OCI-LY1 (cell line): ENCODE measurements around the gene FCHO1.

Experiments
- H2AFZ ChIP-seq: fragments of 200-600 bp; sonication (generic), shearing (Covaris generic); 2 replicates; pipeline ENCODE4 v1.6.0; 2014; ENCODE audit warnings: antibody characterized with exemption, mild to moderate bottlenecking, low read length
- H3F3A ChIP-seq: fragments of 200-600 bp; sonication (generic), shearing (Covaris generic); 2 replicates; pipeline ENCODE4 v1.6.0; 2014; ENCODE audit warnings: mild to moderate bottlenecking, antibody characterized with exemption, low read length, moderate library complexity; ENCODE audit not compliant: insufficient read depth
- H3K27ac ChIP-seq: fragments of 200-600 bp; sonication (generic); 2 replicates; pipeline ENCODE4 v1.5.1; 2014; ENCODE audit warnings: low read length, mixed run types, mild to moderate bottlenecking, low read depth; ENCODE audit not compliant: poor library complexity, severe bottlenecking
- H3K27me3 ChIP-seq: fragments of 200-600 bp; sonication (generic); 2 replicates; pipeline ENCODE4 v1.6.0; 2014; ENCODE audit warnings: antibody characterized with exemption, mild to moderate bottlenecking, low read length, moderate library complexity; ENCODE audit not compliant: insufficient read depth
- H3K36me3 ChIP-seq: fragments of 200-600 bp; sonication (generic); 2 replicates; pipeline ENCODE4 v1.6.1; 2014; ENCODE audit warnings: mild to moderate bottlenecking, antibody characterized with exemption, low read length, moderate library complexity, mixed read lengths; ENCODE audit not compliant: insufficient read depth
- H3K4me1 ChIP-seq: fragments of 200-600 bp; sonication (generic); 2 replicates; pipeline ENCODE4 v1.5.1; 2014; ENCODE audit warnings: mild to moderate bottlenecking, low read length, moderate library complexity; ENCODE audit not compliant: insufficient read depth, severe bottlenecking
- H3K4me2 ChIP-seq: fragments of 200-600 bp; sonication (generic), shearing (Covaris generic); 2 replicates; pipeline ENCODE4 v1.6.1; 2014; ENCODE audit warnings: low read length
- H3K4me3 ChIP-seq: fragments of 200-600 bp; sonication (generic); 2 replicates; pipeline ENCODE4 v1.5.1; 2014; ENCODE audit warnings: low read length, low read depth, mild to moderate bottlenecking, mixed read lengths; ENCODE audit not compliant: poor library complexity, severe bottlenecking
- H3K79me2 ChIP-seq: fragments of 200-600 bp; shearing (Covaris generic); 2 replicates; pipeline ENCODE4 v1.6.1; 2016; ENCODE audit warnings: mixed run types, low read length, mixed read lengths; ENCODE audit not compliant: insufficient read depth
- H3K9ac ChIP-seq: fragments of 200-600 bp; sonication (generic), shearing (Covaris generic); 2 replicates; pipeline ENCODE4 v1.6.1; 2014; ENCODE audit warnings: mild to moderate bottlenecking, low read length, mixed read lengths
- H3K9me2 ChIP-seq: fragments of 200-600 bp; sonication (generic), shearing (Covaris generic); 2 replicates; pipeline ENCODE4 v1.6.1; 2014; ENCODE audit warnings: low read depth, mild to moderate bottlenecking, low read length, mixed read lengths
- H3K9me3 ChIP-seq: fragments of 200-600 bp; shearing (Covaris generic); 2 replicates; pipeline ENCODE4 v1.6.1; 2014; ENCODE audit warnings: low read length, mixed read lengths
- H4K20me1 ChIP-seq: fragments of 200-600 bp; sonication (generic), shearing (Covaris generic); 2 replicates; pipeline ENCODE4 v1.6.0; 2016; ENCODE audit warnings: mild to moderate bottlenecking, low read length; ENCODE audit not compliant: insufficient read depth
- EZH2 ChIP-seq: fragments of 200-600 bp; sonication (generic), shearing (Covaris generic); IDR thresholded peaks from 2 replicates; pipeline ENCODE4 v1.8.0; 2017; ENCODE audit warnings: borderline replicate concordance, mixed run types, mild to moderate bottlenecking, antibody characterized with exemption, low read length, moderate library complexity, mixed read lengths
- TF ChIP-seq, protein P1 (sequence below): fragments of 200-600 bp; sonication (generic), shearing (Covaris generic); IDR thresholded peaks from 2 replicates; pipeline ENCODE4 v1.5.1; 2017; ENCODE audit warnings: mild to moderate bottlenecking, antibody characterized with exemption, low read length, moderate library complexity, mixed read lengths

The FCHO1 gene

DNA sequence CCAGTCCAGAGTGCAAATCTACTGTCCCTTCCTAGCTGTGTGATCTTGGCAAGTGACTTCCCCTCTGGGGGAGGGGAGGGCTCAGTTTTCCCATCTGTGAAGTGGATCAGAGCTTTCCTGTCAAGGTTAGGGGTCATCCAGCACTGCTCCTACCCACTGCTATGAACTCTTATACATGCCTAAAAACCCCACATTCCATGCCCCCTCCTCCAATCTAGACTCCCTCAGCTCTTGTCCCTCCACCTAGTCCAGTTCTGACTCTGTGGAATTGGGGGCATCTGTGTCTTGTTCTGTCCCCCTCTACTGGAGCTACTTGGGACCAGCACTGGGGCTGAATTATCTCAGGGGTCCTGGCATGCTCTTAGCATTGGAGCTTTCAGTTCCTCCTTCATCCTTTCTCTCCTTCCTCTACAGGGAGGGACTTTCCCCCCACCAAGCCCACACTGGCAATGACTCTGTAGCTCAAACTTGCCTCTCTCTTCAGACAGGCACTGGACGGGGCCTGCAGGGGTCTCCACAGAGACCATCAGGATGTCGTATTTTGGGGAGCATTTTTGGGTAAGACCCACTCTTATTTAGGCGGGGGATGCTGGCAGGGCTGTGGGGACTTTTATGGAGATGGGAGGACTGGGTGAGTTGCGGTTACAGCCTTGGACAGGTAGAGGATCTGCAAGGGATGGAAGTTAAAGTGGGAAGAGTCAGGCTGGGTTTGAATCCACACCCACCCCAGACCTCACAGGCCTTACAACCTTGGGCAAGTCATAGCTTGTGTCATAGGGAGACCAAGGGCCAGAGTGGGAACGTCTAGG is 3.6 kb downstream of the FCHO1 start:
- Histone ChIP-seq H3K27me3 (no peaks in the 10 kb centered on the region), H3K79me2 (0 out of 2 replicates have a peak, but pooled peaks cover 7% of the 10 kb centered on the region), H2AFZ (no peak overlapping the region), H3K27ac (peak overlapping the region; percentile 83), H3F3A (no peaks in the 10 kb centered on the region; the same call in 1 of the 2 replicates), H3K4me3 (no peak overlapping the region), H3K9me3 (no peaks in the 10 kb centered on the region), H4K20me1 (no peaks in the 10 kb centered on the region), H3K9me2 (no peaks in the 10 kb centered on the region), H3K4me2 (peak overlapping the region; percentile 26; the same call in 1 of the 2 replicates), H3K9ac (peak overlapping the region; percentile 28; the same call in 1 of the 2 replicates), H3K4me1 (peaks cover 64% of the 10 kb centered on the region), H3K36me3 (peaks cover 43% of the 10 kb centered on the region)
- TF ChIP-seq, protein P1, sequence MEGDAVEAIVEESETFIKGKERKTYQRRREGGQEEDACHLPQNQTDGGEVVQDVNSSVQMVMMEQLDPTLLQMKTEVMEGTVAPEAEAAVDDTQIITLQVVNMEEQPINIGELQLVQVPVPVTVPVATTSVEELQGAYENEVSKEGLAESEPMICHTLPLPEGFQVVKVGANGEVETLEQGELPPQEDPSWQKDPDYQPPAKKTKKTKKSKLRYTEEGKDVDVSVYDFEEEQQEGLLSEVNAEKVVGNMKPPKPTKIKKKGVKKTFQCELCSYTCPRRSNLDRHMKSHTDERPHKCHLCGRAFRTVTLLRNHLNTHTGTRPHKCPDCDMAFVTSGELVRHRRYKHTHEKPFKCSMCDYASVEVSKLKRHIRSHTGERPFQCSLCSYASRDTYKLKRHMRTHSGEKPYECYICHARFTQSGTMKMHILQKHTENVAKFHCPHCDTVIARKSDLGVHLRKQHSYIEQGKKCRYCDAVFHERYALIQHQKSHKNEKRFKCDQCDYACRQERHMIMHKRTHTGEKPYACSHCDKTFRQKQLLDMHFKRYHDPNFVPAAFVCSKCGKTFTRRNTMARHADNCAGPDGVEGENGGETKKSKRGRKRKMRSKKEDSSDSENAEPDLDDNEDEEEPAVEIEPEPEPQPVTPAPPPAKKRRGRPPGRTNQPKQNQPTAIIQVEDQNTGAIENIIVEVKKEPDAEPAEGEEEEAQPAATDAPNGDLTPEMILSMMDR = peak; percentile 57
- TF ChIP-seq EZH2 = no peak

DNA sequence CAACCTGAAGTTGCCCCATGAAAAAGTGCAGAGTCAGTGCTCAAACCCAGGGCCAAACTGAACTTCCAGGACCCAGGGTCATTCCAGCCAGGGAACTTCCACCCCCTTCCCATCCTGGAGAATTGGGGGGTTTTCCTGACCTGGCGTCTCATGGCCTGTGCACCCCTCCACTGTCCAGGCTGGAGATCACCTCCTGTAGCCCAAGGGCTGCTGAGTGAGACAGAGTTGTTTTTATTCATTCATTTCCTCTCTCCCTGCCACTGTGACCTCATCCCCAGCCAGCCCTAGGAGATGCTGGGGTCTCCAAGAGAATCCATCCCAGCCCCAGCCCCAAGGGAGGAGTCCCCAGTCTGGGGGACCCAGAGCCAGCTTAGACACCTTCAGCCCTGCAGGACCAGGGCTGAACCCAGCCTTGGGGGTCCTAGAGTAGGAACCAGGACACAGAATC is 4.2 kb downstream of the FCHO1 start:
- no peak overlapping the region for H3K4me3 ChIP-seq
- no peaks in the 10 kb centered on the region for H3K27me3 ChIP-seq
- H3K27ac ChIP-seq = peak overlapping the region; percentile 83
- no peak overlapping the region for H2AFZ ChIP-seq
- H3F3A ChIP-seq = no peaks in the 10 kb centered on the region; the same call in 1 of the 2 replicates
- H3K79me2 ChIP-seq = 0 out of 2 replicates have a peak, but pooled peaks cover 4% of the 10 kb centered on the region
- H3K4me2 ChIP-seq = 0 out of 2 replicates have a peak overlapping the region, but pooled peaks have one; percentile 9
- H3K9ac ChIP-seq = peak overlapping the region; percentile 28; the same call in 1 of the 2 replicates
- peaks cover 58% of the 10 kb centered on the region for H3K4me1 ChIP-seq
- H3K9me2 ChIP-seq = no peaks in the 10 kb centered on the region
- no peak for TF ChIP-seq EZH2
- TF ChIP-seq, protein P1 = no peak
- H4K20me1 ChIP-seq = no peaks in the 10 kb centered on the region
- peaks cover 48% of the 10 kb centered on the region for H3K36me3 ChIP-seq
- no peaks in the 10 kb centered on the region for H3K9me3 ChIP-seq

GRCh38 chr19:17755977-17756670 is 4.8 kb downstream of the FCHO1 start:
- Histone ChIP-seq H3K9ac (no peak overlapping the region), H2AFZ (no peak overlapping the region), H3K79me2 (0 out of 2 replicates have a peak, but pooled peaks cover 4% of the 10 kb centered on the region), H3F3A (no peaks in the 10 kb centered on the region; the same call in 1 of the 2 replicates), H3K36me3 (peaks cover 54% of the 10 kb centered on the region), H3K4me1 (peaks cover 51% of the 10 kb centered on the region), H3K4me2 (0 out of 2 replicates have a peak overlapping the region, but pooled peaks have one; percentile 9), H3K9me3 (no peaks in the 10 kb centered on the region), H3K4me3 (no peak overlapping the region), H3K27ac (peak overlapping the region; percentile 83), H4K20me1 (no peaks in the 10 kb centered on the region), H3K9me2 (no peaks in the 10 kb centered on the region), H3K27me3 (no peaks in the 10 kb centered on the region)
- TF ChIP-seq, protein P1 = no peak
- no peak for TF ChIP-seq EZH2
